ENCODE results near the gene PKDREJ. TPM values are rescaled to one million over a fixed set of nuclear protein-coding genes. Genes with fewer than 3 reads are reported as not detected.

The PKDREJ gene
- total and polyA plus RNA-seq, 2 of the 4 experiments (the other 2 are of a cell fraction), result 0.02 TPM; not detected in 1

- no peak overlapping the region for H3K4me2 ChIP-seq (ENCODE audit: low read depth, low read length)
- H3K18ac ChIP-seq (ENCODE audit: low read depth, low read length), result no peak overlapping the region
- peaks cover 15 to 24% of the 10 kb centered on the region in 2 experiments for H3K79me1 ChIP-seq (ENCODE audit: low read depth in 1 of 2, low read length in 2 of 2)
- H3K23ac ChIP-seq (ENCODE audit: low read depth, low read length), result no peak overlapping the region
- TF ChIP-seq CTCF (conservative IDR thresholded peaks at IDR 0.05; ENCODE audit: low read depth, low read length) (no peak), MAFK (IDR thresholded peaks at IDR 0.05; ENCODE audit: low read depth, low read length) (no peak)
- no peak overlapping the region for H3K9ac ChIP-seq (ENCODE audit: low read depth, low read length)
- dilution Hi-C loops (cut with HindIII; ENCODE audit: low sequenced_read_pairs, unreplicated experiment), result no loop called here
- H3K56ac ChIP-seq (ENCODE audit: extremely low read depth, insufficient read depth, low read length), result no peak overlapping the region
- H3K9me3 ChIP-seq (ENCODE audit: control insufficient read depth, insufficient read depth, low read length), result no peaks in the 10 kb centered on the region
- no peak overlapping the region for H2BK20ac ChIP-seq (ENCODE audit: low read depth, low read length)
- H3K4me3 ChIP-seq (ENCODE audit: insufficient read depth, low read depth, low read length), result no peak overlapping the region
- no peak overlapping the region for H2BK15ac ChIP-seq (ENCODE audit: low read depth, low read length)
- BruUV-seq (replicated peaks), result no TSS peak
- CTCF ChIA-PET, result no interaction called here
- POLR2A ChIA-PET (ENCODE audit: unreplicated experiment), result no interaction called here
- peaks cover 46% of the 10 kb centered on the region for H3K36me3 ChIP-seq (ENCODE audit: control insufficient read depth, insufficient read depth, low read length)
- H3K27me3 ChIP-seq (ENCODE audit: control insufficient read depth, insufficient read depth, low read length), result no peaks in the 10 kb centered on the region
- H2BK5ac ChIP-seq (ENCODE audit: low read depth, low read length, poor library complexity, severe bottlenecking), result no peak overlapping the region
- no peak overlapping the region for H3K14ac ChIP-seq (replicated peaks; ENCODE audit: low read depth, low read length)
- no peak overlapping the region for H4K8ac ChIP-seq (ENCODE audit: low read depth in 2 of 2, low read length in 2 of 2)
- H2AK5ac ChIP-seq (ENCODE audit: low read depth, low read length), result no peak overlapping the region
- no peak for DNase-seq
- 100% methylated on average over 2 of the region's 8 CpGs; no CpG with 5 or more reads in 1 of the 2 experiments for WGBS, 2 experiments (ENCODE audit: extremely low coverage in 2 of 2, insufficient read length in 1 of 2)
- no peak overlapping the region for H2AK9ac ChIP-seq (replicated peaks; ENCODE audit: low read depth, low read length, poor library complexity)
- 0 out of 2 replicates have a peak, but pooled peaks cover 5% of the 10 kb centered on the region for H4K20me1 ChIP-seq (ENCODE audit: insufficient read depth, low read length)
- no peak overlapping the region for H4K5ac ChIP-seq (ENCODE audit: low read depth, low read length)
- no peak overlapping the region for H3K4ac ChIP-seq (ENCODE audit: low read depth, low read length)
- H2AFZ ChIP-seq (replicated peaks; ENCODE audit: low read length, poor library complexity), result no peak overlapping the region
- in situ Hi-C loops (cut with MboI; ENCODE audit: low sequenced_read_pairs), result no loop called here
- ATAC-seq (ENCODE audit: low read depth), result no peak
- intact Hi-C loops (cut with micrococcal nuclease), result no loop called here
- H3K27ac ChIP-seq (ENCODE audit: insufficient read depth, low read length), result no peak overlapping the region
- peaks cover 10% of the 10 kb centered on the region for H3K4me1 ChIP-seq (ENCODE audit: control insufficient read depth, insufficient read depth, low read length)
- H2BK120ac ChIP-seq (ENCODE audit: low read depth, low read length), result no peak overlapping the region
- peaks cover 11% of the 10 kb centered on the region for H3K9me1 ChIP-seq (ENCODE audit: insufficient read depth, low read length)
- no peak overlapping the region for H4K91ac ChIP-seq (ENCODE audit: insufficient read depth, low read depth, low read length)
These were observed 9.1 kb upstream of the PKDREJ start for GRCh38 chr22:46272196-46272595.
